Measurements from ENCODE around the gene EXOC3. TPM values are rescaled to one million over a fixed set of nuclear protein-coding genes. Genes with fewer than 3 reads are reported as not detected.

The EXOC3 gene
- polyA plus RNA-seq, 3 donors, result 33.2 to 59.7 (median 53.8) TPM

- Mint-ChIP-seq H3K36me3 (no peaks in the 10 kb centered on the region), H3K4me1 (no peaks in the 10 kb centered on the region), H3K27me3 (ENCODE audit: low read depth in 3 of 3) (peaks cover 1 to 6% (median 2%) of the 10 kb centered on the region in 3 donors), H3K9me3 (peaks cover 0 to 8% (median 0%) of the 10 kb centered on the region in 7 donors), H3K4me3 (no peak overlapping the region), H3K27ac (no peak overlapping the region)
- Histone ChIP-seq H3K9ac (ENCODE audit: insufficient read depth, low read length, poor library complexity, severe bottlenecking) (no peak overlapping the region), H3K4me1 (ENCODE audit: control insufficient read depth in 1 of 2, insufficient read depth in 2 of 2, low read length in 2 of 2) (peaks cover 0 to 8% of the 10 kb centered on the region in 2 donors), H3K27me3 (ENCODE audit: control insufficient read depth in 2 of 2, insufficient read depth in 2 of 2, low read length in 2 of 2) (no peaks in the 10 kb centered on the region), H2AFZ (ENCODE audit: insufficient read depth, low read depth, low read length, poor library complexity, severe bottlenecking) (no peak overlapping the region), H3K36me3 (replicated peaks in 1 of 2; ENCODE audit: control insufficient read depth in 1 of 2, insufficient read depth in 2 of 2, low read length in 2 of 2) (no peaks in the 10 kb centered on the region), H3K9me3 (replicated peaks in 1 of 2; ENCODE audit: control insufficient read depth in 1 of 2, insufficient read depth in 1 of 2, low read length in 2 of 2) (no peaks in the 10 kb centered on the region), H3K4me3 (replicated peaks in 1 of 3; ENCODE audit: low read depth in 2 of 3, low read length in 3 of 3) (no peak overlapping the region), H4K20me1 (ENCODE audit: insufficient read depth, low read length) (no peaks in the 10 kb centered on the region), H3K4me2 (replicated peaks; ENCODE audit: extremely low read depth, low read length, poor library complexity, severe bottlenecking) (no peak overlapping the region), H3K79me2 (ENCODE audit: insufficient read depth, low read length) (no peaks in the 10 kb centered on the region), H3K27ac (ENCODE audit: low read depth in 1 of 2, low read length in 2 of 2) (no peak overlapping the region)
- DNase-seq, result no peak
- intact Hi-C loops (cut with micrococcal nuclease), result no loop called here
- no peak for TF ChIP-seq CTCF (IDR thresholded peaks at IDR 0.05)
- WGBS (ENCODE audit: insufficient coverage), result 95% methylated on average over 10 of the region's 14 CpGs
These were observed 25.4 kb upstream of the EXOC3 start for GRCh38 chr5:417301-418161.

- no peak overlapping the region for H2AFZ ChIP-seq (ENCODE audit: insufficient read depth, low read depth, low read length, poor library complexity, severe bottlenecking)
- TF ChIP-seq CTCF (IDR thresholded peaks at IDR 0.05), result no peak
- H3K9me3 ChIP-seq (replicated peaks in 1 of 2; ENCODE audit: control insufficient read depth in 1 of 2, insufficient read depth in 1 of 2, low read length in 2 of 2), result no peaks in the 10 kb centered on the region
- H3K4me2 ChIP-seq (replicated peaks; ENCODE audit: extremely low read depth, low read length, poor library complexity, severe bottlenecking), result no peak overlapping the region
- H3K4me3 ChIP-seq (replicated peaks in 1 of 3; ENCODE audit: low read depth in 2 of 3, low read length in 3 of 3), result no peak overlapping the region
- H3K79me2 ChIP-seq (ENCODE audit: insufficient read depth, low read length), result no peaks in the 10 kb centered on the region
- H3K36me3 Mint-ChIP-seq, result no peaks in the 10 kb centered on the region
- H3K27ac ChIP-seq (ENCODE audit: low read depth in 1 of 2, low read length in 2 of 2), result no peak overlapping the region
- H4K20me1 ChIP-seq (ENCODE audit: insufficient read depth, low read length), result no peaks in the 10 kb centered on the region
- no peak overlapping the region for H3K9ac ChIP-seq (ENCODE audit: insufficient read depth, low read length, poor library complexity, severe bottlenecking)
- peaks cover 0 to 8% of the 10 kb centered on the region in 2 donors for H3K4me1 ChIP-seq (ENCODE audit: control insufficient read depth in 1 of 2, insufficient read depth in 2 of 2, low read length in 2 of 2)
- H3K27me3 ChIP-seq (ENCODE audit: control insufficient read depth in 2 of 2, insufficient read depth in 2 of 2, low read length in 2 of 2), result no peaks in the 10 kb centered on the region
- H3K27ac Mint-ChIP-seq, result no peak overlapping the region
- H3K36me3 ChIP-seq (replicated peaks in 1 of 2; ENCODE audit: control insufficient read depth in 1 of 2, insufficient read depth in 2 of 2, low read length in 2 of 2), result no peaks in the 10 kb centered on the region
- 91% methylated on average over 14 of the region's 18 CpGs for WGBS (ENCODE audit: insufficient coverage)
- H3K4me3 Mint-ChIP-seq, result no peak overlapping the region
- H3K27me3 Mint-ChIP-seq (ENCODE audit: low read depth in 3 of 3), result peaks cover 1 to 6% (median 3%) of the 10 kb centered on the region in 3 donors
- H3K9me3 Mint-ChIP-seq, result peaks cover 0 to 8% (median 0%) of the 10 kb centered on the region in 7 donors
- no peaks in the 10 kb centered on the region for H3K4me1 Mint-ChIP-seq
- no peak for DNase-seq
- intact Hi-C loops (cut with micrococcal nuclease), result no loop called here
These were observed 24.5 kb upstream of the EXOC3 start for GRCh38 chr5:418162-419121.
